ENCODE results near the gene APLP2.
"Not testable (repeated sequence)": the region's sequence is repeated elsewhere in the genome, so short reads cannot be mapped to it uniquely, and the experiment has no call there.

DNA sequence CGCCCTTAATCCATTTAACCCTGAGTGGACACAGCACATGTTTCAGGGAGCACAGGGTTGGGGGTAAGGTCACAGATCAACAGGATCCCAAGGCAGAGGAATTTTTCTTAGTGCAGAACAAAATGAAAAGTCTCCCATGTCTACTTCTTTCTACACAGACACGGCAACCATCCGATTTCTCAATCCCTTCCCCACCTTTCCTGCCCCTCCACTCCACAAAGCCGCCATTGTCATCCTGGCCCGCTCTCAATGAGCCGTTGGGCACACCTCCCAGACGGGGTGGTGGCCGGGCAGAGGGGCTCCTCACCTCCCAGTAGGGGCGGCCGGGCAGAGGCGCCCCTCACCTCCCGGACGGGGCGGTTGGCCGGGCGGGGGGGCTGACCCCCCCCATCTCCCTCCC, 20.8 kb downstream of the APLP2 start:
- TF ChIP-seq POLR2A (IDR thresholded peaks at IDR 0.05): not testable (repeated sequence)
- TF ChIP-seq, protein P1, sequence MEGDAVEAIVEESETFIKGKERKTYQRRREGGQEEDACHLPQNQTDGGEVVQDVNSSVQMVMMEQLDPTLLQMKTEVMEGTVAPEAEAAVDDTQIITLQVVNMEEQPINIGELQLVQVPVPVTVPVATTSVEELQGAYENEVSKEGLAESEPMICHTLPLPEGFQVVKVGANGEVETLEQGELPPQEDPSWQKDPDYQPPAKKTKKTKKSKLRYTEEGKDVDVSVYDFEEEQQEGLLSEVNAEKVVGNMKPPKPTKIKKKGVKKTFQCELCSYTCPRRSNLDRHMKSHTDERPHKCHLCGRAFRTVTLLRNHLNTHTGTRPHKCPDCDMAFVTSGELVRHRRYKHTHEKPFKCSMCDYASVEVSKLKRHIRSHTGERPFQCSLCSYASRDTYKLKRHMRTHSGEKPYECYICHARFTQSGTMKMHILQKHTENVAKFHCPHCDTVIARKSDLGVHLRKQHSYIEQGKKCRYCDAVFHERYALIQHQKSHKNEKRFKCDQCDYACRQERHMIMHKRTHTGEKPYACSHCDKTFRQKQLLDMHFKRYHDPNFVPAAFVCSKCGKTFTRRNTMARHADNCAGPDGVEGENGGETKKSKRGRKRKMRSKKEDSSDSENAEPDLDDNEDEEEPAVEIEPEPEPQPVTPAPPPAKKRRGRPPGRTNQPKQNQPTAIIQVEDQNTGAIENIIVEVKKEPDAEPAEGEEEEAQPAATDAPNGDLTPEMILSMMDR (IDR thresholded peaks at IDR 0.05): not testable (repeated sequence)

All from testis (tissue), 2 donors.